Kidney epithelial cell (primary cell): ENCODE results near the gene ERC1. TPM values are rescaled to one million over a fixed set of nuclear protein-coding genes. Genes with fewer than 3 reads are reported as not detected.

Experiments used
- DNase-seq: peaks from one replicate; pipeline ENCODE4 v3.0.0-alpha.2; 2010; ENCODE audit warnings: low read depth
- H3K27me3 ChIP-seq: 2 replicates; pipeline ENCODE4 v1.6.0; 2011; ENCODE audit warnings: low read length; ENCODE audit not compliant: control insufficient read depth, insufficient read depth
- H3K36me3 ChIP-seq: 2 replicates; pipeline ENCODE4 v1.5.1; 2011; ENCODE audit warnings: low read length; ENCODE audit not compliant: control insufficient read depth, insufficient read depth
- H3K4me3 ChIP-seq: 2 replicates; pipeline ENCODE4 v1.5.1; 2011; ENCODE audit warnings: low read depth, mild to moderate bottlenecking, control low read depth, low read length
- total RNA-seq: library from RNA; depleted of rRNA; stranded (reverse); fragments of >200 nt; gene quantifications from 2 replicates; pipeline ENCODE4 v1.2.3, GENCODE V29; 2015
- TF ChIP-seq, protein P1 (sequence below): IDR thresholded peaks from 2 replicates; pipeline ENCODE4 v1.5.1; 2011; ENCODE audit warnings: mild to moderate bottlenecking, moderate library complexity, low read length, control low read depth, inconsistent platforms; ENCODE audit not compliant: insufficient read depth, poor library complexity, severe bottlenecking

The ERC1 gene
- total RNA-seq, 1 donor from 2014 or later: 16.4 TPM

DNA sequence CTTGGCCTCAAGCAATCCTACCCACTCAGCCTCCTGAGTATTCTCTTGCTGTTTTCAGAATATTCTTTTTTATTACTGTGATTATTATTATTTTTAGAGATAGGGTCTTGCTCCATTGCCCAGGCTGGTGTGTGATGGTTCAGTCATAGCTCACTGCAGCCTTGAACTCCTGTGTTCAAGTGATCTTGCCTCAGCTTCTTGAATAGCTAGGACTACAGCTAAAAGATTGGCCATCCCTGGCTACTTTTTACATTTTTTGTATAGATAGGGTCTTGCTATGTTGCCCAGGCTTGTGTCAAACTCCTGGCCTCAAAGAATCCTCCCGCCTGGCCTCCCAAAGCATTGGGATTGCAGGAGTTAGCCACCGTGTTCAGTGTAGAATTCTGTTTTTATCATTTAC lies 73.3 kb downstream of the ERC1 start:
- Histone ChIP-seq H3K27me3 (no peaks in the 10 kb centered on the region), H3K36me3 (peaks cover 1% of the 10 kb centered on the region), H3K4me3 (no peak overlapping the region)
- DNase-seq: no peak
- TF ChIP-seq, protein P1, sequence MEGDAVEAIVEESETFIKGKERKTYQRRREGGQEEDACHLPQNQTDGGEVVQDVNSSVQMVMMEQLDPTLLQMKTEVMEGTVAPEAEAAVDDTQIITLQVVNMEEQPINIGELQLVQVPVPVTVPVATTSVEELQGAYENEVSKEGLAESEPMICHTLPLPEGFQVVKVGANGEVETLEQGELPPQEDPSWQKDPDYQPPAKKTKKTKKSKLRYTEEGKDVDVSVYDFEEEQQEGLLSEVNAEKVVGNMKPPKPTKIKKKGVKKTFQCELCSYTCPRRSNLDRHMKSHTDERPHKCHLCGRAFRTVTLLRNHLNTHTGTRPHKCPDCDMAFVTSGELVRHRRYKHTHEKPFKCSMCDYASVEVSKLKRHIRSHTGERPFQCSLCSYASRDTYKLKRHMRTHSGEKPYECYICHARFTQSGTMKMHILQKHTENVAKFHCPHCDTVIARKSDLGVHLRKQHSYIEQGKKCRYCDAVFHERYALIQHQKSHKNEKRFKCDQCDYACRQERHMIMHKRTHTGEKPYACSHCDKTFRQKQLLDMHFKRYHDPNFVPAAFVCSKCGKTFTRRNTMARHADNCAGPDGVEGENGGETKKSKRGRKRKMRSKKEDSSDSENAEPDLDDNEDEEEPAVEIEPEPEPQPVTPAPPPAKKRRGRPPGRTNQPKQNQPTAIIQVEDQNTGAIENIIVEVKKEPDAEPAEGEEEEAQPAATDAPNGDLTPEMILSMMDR: no peak

DNA sequence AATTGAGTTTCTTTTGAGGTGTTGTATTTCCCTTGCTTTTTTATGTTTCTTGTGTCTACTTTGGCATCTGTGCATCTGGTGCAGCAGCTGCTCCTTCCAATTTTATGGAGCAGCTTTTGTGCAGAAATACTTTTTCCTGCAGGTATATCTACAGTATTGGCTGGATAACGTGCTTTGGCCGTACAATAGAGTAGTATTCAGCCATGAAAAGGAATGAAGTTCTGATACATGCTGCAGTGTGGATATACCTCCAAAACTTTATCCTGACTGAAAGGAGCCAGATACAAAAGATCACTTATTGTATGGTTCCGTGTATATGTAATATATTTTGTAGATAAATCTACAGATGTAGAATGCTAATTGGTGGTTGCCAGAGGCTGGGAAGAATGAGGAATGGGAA lies 74.6 kb downstream of the ERC1 start:
- Histone ChIP-seq H3K27me3 (no peaks in the 10 kb centered on the region), H3K4me3 (no peak overlapping the region), H3K36me3 (peaks cover 1% of the 10 kb centered on the region)
- TF ChIP-seq, protein P1: no peak
- no peak for DNase-seq

DNA sequence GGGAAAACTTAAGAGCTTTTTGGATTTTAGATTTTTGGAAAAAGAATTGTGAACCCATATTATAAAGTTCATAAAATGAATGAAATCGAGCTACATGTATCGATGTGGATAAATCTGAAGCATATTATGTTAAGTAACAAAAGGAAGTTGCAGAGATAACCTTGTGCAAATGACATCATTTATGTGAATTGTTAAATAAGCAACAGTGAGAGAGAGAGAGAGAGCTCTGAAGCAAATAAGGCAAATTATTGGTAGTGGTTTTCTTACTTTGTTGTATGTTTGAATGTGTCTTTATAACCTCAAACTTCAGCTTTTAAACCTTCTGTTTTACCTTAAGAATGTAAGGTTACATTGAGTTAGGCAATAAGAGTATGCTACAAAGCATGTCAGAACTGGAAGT lies 78.8 kb downstream of the ERC1 start:
- TF ChIP-seq, protein P1: no peak
- Histone ChIP-seq H3K36me3 (no peaks in the 10 kb centered on the region), H3K4me3 (no peak overlapping the region), H3K27me3 (no peaks in the 10 kb centered on the region)
- no peak for DNase-seq

DNA sequence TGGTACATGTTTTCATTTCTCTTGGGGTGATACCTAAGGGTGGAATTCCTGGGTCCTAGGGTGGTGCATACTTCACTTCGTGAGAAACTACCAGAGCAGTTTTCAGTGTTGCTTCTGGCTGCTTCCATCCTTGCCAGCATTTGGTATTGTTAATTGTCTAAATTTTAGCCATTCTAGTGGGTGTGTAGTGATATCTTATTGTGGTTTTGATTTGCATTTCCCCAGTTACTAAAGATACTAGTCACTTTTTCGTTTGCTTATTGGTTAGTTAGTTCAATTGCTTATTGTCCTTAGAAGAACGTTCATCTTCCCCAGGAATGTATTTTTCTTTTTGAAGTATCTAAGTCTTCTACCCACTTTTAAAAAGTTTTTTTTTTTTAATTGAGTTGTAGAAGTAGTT lies 80.2 kb downstream of the ERC1 start:
- Histone ChIP-seq H3K4me3 (no peak overlapping the region), H3K27me3 (no peaks in the 10 kb centered on the region), H3K36me3 (no peaks in the 10 kb centered on the region)
- no peak for DNase-seq
- TF ChIP-seq, protein P1: no peak

DNA sequence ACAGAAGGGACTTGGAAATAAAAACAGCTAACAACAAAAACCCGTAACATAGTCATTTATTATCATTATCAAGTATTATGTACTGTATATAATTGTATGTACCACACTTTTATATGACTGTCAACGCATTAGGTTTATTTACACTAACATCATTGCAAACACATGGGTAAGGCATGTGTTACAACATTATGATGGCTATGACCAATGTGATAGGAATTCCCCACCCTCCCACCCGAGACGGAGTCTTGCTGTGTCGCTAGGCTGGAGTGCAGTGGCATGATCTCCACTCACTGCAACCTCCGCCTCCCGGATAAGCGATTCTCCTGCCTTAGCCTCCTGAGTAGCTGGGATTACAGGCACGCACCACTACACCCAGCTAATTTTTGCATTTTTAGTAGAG lies 82.6 kb downstream of the ERC1 start:
- Histone ChIP-seq H3K36me3 (no peaks in the 10 kb centered on the region), H3K27me3 (no peaks in the 10 kb centered on the region), H3K4me3 (no peak overlapping the region)
- no peak for DNase-seq
- TF ChIP-seq, protein P1: no peak

DNA sequence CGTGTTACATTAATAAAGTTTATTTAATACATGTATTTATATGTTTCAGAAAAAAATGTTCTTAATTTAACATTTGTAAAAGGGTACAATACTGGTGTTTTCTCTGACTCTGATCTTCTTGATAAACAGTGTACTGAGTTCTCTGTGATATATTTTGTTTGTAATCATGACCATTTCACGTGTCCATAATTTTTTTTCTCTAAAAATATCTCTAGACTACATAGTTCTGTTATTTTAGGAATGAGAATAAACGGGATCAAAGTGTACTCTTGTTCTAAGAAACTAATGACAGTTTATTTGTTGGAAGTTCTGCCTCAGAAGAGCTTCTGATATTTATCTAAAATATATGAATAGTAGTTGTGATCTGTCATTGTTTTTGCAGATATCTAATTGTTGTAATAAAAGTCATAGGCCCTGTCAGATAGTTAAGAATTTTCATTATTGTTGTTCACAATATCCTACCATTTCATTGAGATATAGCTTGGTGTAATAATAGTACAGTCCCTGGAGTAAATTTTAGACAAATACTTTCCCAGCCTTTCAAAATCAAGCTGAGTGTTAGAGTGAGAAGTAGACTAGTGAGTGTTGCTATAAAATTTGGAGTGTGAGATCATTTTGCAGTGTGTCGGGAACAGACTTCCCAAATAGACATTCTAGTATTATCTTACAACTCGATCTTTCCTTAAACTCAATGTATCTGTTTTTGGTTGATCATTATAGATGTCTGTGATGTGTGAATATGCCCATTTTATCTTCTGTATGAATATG lies 86.2 kb downstream of the ERC1 start:
- TF ChIP-seq, protein P1: no peak
- no peak for DNase-seq
- H3K4me3 ChIP-seq: no peak overlapping the region
- no peaks in the 10 kb centered on the region for H3K36me3 ChIP-seq
- H3K27me3 ChIP-seq: no peaks in the 10 kb centered on the region
